Naive B cell (primary cell): ENCODE measurements around the gene PCDHA6. TPM values are rescaled to one million over a fixed set of nuclear protein-coding genes. Genes with fewer than 3 reads are reported as not detected.
"Not testable (repeated sequence)": the region's sequence is repeated elsewhere in the genome, so short reads cannot be mapped to it uniquely, and the experiment has no call there.

ENCODE experiments used
- ATAC-seq, 2 donors: fragments of 150-1000 bp; cut with Tn5 transposase; 2 replicates each; pipeline ENCODE4 v1.10.0; 2021; ENCODE audit warnings: low read depth in 2 of 2, mild to moderate bottlenecking in 2 of 2, moderate library complexity in 2 of 2
- DNase-seq: peaks from one replicate; pipeline ENCODE4 v3.0.0; 2022
- H3K27ac Mint-ChIP-seq, 6 donors: one replicate each; pipeline ENCODE4 v1.8.0; 2020 to 2022; ENCODE audit warnings: mild to moderate bottlenecking in 6 of 6, mixed read lengths in 6 of 6, moderate library complexity in 5 of 6, inconsistent platforms in 2 of 6
- H3K27me3 Mint-ChIP-seq, 3 donors: one replicate each; pipeline ENCODE4 v1.8.0; 2021 to 2022; ENCODE audit warnings: mixed read lengths in 3 of 3, mild to moderate bottlenecking in 1 of 3
- H3K36me3 Mint-ChIP-seq, 2 donors: one replicate each; pipeline ENCODE4 v1.8.0; 2020 to 2022; ENCODE audit warnings: mixed read lengths in 2 of 2, inconsistent platforms in 1 of 2, mild to moderate bottlenecking in 1 of 2
- H3K4me1 Mint-ChIP-seq, 3 donors: one replicate each; pipeline ENCODE4 v1.8.0; 2020 to 2022; ENCODE audit warnings: mixed read lengths in 3 of 3, inconsistent platforms in 1 of 3, mild to moderate bottlenecking in 1 of 3, moderate library complexity in 1 of 3
- H3K4me3 Mint-ChIP-seq, 8 donors: one replicate each; pipeline ENCODE4 v1.8.0; 2020 to 2022; ENCODE audit warnings: mild to moderate bottlenecking in 8 of 8, mixed read lengths in 8 of 8, moderate library complexity in 8 of 8, inconsistent platforms in 2 of 8
- H3K9me3 Mint-ChIP-seq, 7 donors: one replicate each; pipeline ENCODE4 v1.8.0; 2020 to 2022; ENCODE audit warnings: mixed read lengths in 7 of 7, mild to moderate bottlenecking in 5 of 7, inconsistent platforms in 2 of 7, moderate library complexity in 1 of 7
- polyA plus RNA-seq, 6 donors: library from polyadenylated mRNA; unstranded; fragments of 300-500 nt; fragmentation: Illumina TruSeq; gene quantifications; one replicate each; pipeline ENCODE4 v1.2.3, GENCODE V29; 2021; ENCODE audit warnings: low read depth in 6 of 6

The PCDHA6 gene, protein sequence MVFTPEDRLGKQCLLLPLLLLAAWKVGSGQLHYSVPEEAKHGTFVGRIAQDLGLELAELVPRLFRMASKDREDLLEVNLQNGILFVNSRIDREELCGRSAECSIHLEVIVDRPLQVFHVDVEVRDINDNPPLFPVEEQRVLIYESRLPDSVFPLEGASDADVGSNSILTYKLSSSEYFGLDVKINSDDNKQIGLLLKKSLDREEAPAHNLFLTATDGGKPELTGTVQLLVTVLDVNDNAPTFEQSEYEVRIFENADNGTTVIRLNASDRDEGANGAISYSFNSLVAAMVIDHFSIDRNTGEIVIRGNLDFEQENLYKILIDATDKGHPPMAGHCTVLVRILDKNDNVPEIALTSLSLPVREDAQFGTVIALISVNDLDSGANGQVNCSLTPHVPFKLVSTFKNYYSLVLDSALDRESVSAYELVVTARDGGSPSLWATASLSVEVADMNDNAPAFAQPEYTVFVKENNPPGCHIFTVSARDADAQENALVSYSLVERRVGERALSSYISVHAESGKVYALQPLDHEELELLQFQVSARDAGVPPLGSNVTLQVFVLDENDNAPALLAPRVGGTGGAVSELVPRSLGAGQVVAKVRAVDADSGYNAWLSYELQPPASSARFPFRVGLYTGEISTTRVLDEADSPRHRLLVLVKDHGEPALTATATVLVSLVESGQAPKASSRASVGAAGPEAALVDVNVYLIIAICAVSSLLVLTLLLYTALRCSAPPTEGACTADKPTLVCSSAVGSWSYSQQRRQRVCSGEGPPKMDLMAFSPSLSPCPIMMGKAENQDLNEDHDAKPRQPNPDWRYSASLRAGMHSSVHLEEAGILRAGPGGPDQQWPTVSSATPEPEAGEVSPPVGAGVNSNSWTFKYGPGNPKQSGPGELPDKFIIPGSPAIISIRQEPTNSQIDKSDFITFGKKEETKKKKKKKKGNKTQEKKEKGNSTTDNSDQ
- polyA plus RNA-seq, result not detected

- Mint-ChIP-seq H3K4me1 (no peaks in the 10 kb centered on the region), H3K4me3 (peak within 1 kb of the TSS in 2 of 8 donors; percentile 29 to 42), H3K36me3 (peaks cover 0 to 20% of the 10 kb centered on the region in 2 donors), H3K27me3 (peaks cover 23 to 36% (median 28%) of the 10 kb centered on the region in 3 donors), H3K9me3 (peaks cover 2 to 57% (median 34%) of the 10 kb centered on the region in 7 donors), H3K27ac (peak within 1 kb of the TSS in 2 of 6 donors; percentile 10 to 59)
- no peak for ATAC-seq
- no peak for DNase-seq
Measured at GRCh38 chr5:140827704-140828361, at the start of gene PCDHA6. Gene PCDHA6, plus strand, starts transcription at chr5:140827960. Its CDS starts 132 bp downstream, at chr5:140828092.

- H3K27me3 Mint-ChIP-seq, result peaks cover 0 to 25% (median 9%) of the 10 kb centered on the region in 3 donors
- DNase-seq (no peak), ATAC-seq (no peak)
- no peak overlapping the region for H3K4me3 Mint-ChIP-seq
- no peaks in the 10 kb centered on the region for H3K4me1 Mint-ChIP-seq
- H3K9me3 Mint-ChIP-seq, result peaks cover 29 to 95% (median 79%) of the 10 kb centered on the region in 7 donors
- peaks cover 17 to 58% of the 10 kb centered on the region in 2 donors for H3K36me3 Mint-ChIP-seq
- H3K27ac Mint-ChIP-seq, result no peak overlapping the region
Measured at GRCh38 chr5:140780512-140780911, 47.2 kb upstream of the PCDHA6 start.

GRCh38 chr5:140785905-140786686 is 41.7 kb upstream of the PCDHA6 start, which contains the start of gene PCDHA1:
Gene PCDHA1, plus strand, starts transcription at chr5:140786140.
- H3K9me3 Mint-ChIP-seq, result peaks cover 12 to 89% (median 62%) of the 10 kb centered on the region in 7 donors
- H3K27me3 Mint-ChIP-seq, result peaks cover 10 to 37% (median 17%) of the 10 kb centered on the region in 3 donors
- ATAC-seq (no peak), DNase-seq (no peak)
- H3K4me1 Mint-ChIP-seq, result no peaks in the 10 kb centered on the region
- peak within 1 kb of the TSS in 1 of 6 donors; percentile 5 for H3K27ac Mint-ChIP-seq
- H3K4me3 Mint-ChIP-seq, result peak within 1 kb of the TSS in 1 of 8 donors; percentile 47
- peaks cover 10 to 37% of the 10 kb centered on the region in 2 donors for H3K36me3 Mint-ChIP-seq

GRCh38 chr5:140787422-140787821 is 40.3 kb upstream of the PCDHA6 start:
- ATAC-seq, DNase-seq, H3K4me1 Mint-ChIP-seq, H3K4me3 Mint-ChIP-seq: not testable (repeated sequence)
- peak overlapping the region in 1 of 6 donors; percentile 47 for H3K27ac Mint-ChIP-seq
- peaks cover 10 to 45% (median 24%) of the 10 kb centered on the region in 3 donors for H3K27me3 Mint-ChIP-seq
- H3K36me3 Mint-ChIP-seq, result peaks cover 5 to 31% of the 10 kb centered on the region in 2 donors
- peaks cover 6 to 91% (median 56%) of the 10 kb centered on the region in 7 donors for H3K9me3 Mint-ChIP-seq

GRCh38 chr5:140787849-140788504 is 39.8 kb upstream of the PCDHA6 start:
- not testable (repeated sequence) for ATAC-seq, H3K4me1 Mint-ChIP-seq, H3K27ac Mint-ChIP-seq, H3K4me3 Mint-ChIP-seq, DNase-seq
- H3K36me3 Mint-ChIP-seq, result peaks cover 9 to 31% of the 10 kb centered on the region in 2 donors
- H3K9me3 Mint-ChIP-seq, result peaks cover 8 to 91% (median 55%) of the 10 kb centered on the region in 7 donors
- H3K27me3 Mint-ChIP-seq, result peaks cover 14 to 45% (median 29%) of the 10 kb centered on the region in 3 donors

DNA sequence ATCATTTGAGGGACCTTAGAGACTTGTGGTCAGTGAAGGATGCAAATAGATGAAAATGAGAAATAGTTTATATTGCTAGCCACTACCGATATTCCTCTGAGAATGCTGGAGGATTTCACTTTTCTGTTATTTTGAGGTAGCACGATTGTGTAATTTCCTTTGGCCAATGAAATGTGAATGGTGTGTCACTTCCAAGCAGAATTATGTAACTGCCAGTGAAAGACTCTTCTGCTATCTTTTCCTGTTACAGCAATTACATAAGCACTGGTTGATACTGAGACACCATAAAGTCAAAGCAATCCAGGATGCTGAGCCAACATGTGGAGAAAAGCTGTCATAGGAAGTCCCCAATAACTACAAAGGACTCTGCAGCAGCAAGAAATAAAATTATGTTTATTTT is 36.7 kb upstream of the PCDHA6 start:
- ATAC-seq, result no peak
- no peak for DNase-seq
- no peak overlapping the region for H3K4me3 Mint-ChIP-seq
- no peaks in the 10 kb centered on the region for H3K4me1 Mint-ChIP-seq
- peaks cover 4 to 90% (median 53%) of the 10 kb centered on the region in 7 donors for H3K9me3 Mint-ChIP-seq
- H3K27me3 Mint-ChIP-seq, result peaks cover 16 to 52% (median 20%) of the 10 kb centered on the region in 3 donors
- H3K36me3 Mint-ChIP-seq, result peaks cover 11 to 16% of the 10 kb centered on the region in 2 donors
- H3K27ac Mint-ChIP-seq, result no peak overlapping the region

GRCh38 chr5:140794595-140795258 is 33.0 kb upstream of the PCDHA6 start, which contains the start of gene PCDHA2:
Gene PCDHA2, plus strand, starts transcription at chr5:140794852.
- Mint-ChIP-seq H3K36me3 (peaks cover 8 to 15% of the 10 kb centered on the region in 2 donors), H3K4me1 (no peaks in the 10 kb centered on the region), H3K9me3 (peaks cover 3 to 70% (median 39%) of the 10 kb centered on the region in 7 donors), H3K4me3 (no peak within 1 kb of the TSS), H3K27ac (peak within 1 kb of the TSS in 2 of 6 donors; percentile 38 to 68), H3K27me3 (peaks cover 12 to 42% (median 17%) of the 10 kb centered on the region in 3 donors)
- ATAC-seq, result no peak
- DNase-seq, result no peak

DNA sequence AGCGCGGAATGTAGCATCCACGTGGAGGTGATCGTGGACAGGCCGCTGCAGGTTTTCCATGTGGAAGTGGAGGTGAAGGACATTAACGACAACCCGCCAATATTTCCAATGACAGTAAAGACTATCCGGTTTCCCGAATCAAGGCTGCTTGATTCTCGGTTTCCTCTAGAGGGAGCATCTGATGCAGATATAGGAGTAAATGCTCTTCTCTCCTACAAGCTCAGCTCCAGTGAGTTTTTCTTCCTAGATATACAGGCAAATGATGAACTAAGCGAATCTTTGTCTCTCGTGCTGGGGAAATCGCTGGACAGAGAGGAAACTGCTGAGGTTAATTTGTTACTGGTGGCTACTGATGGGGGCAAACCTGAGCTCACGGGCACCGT is 32.5 kb upstream of the PCDHA6 start:
- no peak for DNase-seq
- no peak for ATAC-seq
- Mint-ChIP-seq H3K27me3 (peaks cover 14 to 44% (median 21%) of the 10 kb centered on the region in 3 donors), H3K4me1 (no peaks in the 10 kb centered on the region), H3K27ac (peak overlapping the region in 2 of 6 donors; percentile 38 to 68), H3K36me3 (peaks cover 6 to 13% of the 10 kb centered on the region in 2 donors), H3K4me3 (no peak overlapping the region), H3K9me3 (peaks cover 3 to 72% (median 38%) of the 10 kb centered on the region in 7 donors)

- H3K4me1 Mint-ChIP-seq, H3K4me3 Mint-ChIP-seq, H3K27ac Mint-ChIP-seq, ATAC-seq, DNase-seq: not testable (repeated sequence)
- Mint-ChIP-seq H3K27me3 (peaks cover 14 to 44% (median 21%) of the 10 kb centered on the region in 3 donors), H3K9me3 (peaks cover 3 to 74% (median 45%) of the 10 kb centered on the region in 7 donors), H3K36me3 (peaks cover 2 to 13% of the 10 kb centered on the region in 2 donors)
Measured at GRCh38 chr5:140796072-140796717, 31.6 kb upstream of the PCDHA6 start.

- Mint-ChIP-seq H3K4me3 (no peak overlapping the region), H3K9me3 (peaks cover 3 to 68% (median 45%) of the 10 kb centered on the region in 7 donors), H3K27ac (no peak overlapping the region), H3K4me1 (no peaks in the 10 kb centered on the region), H3K27me3 (peaks cover 14 to 44% (median 21%) of the 10 kb centered on the region in 3 donors), H3K36me3 (peaks cover 0 to 13% of the 10 kb centered on the region in 2 donors)
- ATAC-seq (no peak), DNase-seq (no peak)
Measured at GRCh38 chr5:140796718-140797095, 31.1 kb upstream of the PCDHA6 start.
